Heart left ventricle (tissue), 16 donors: ENCODE measurements around the gene ELOVL2. TPM values are rescaled to one million over a fixed set of nuclear protein-coding genes. Genes with fewer than 3 reads are reported as not detected.

Experiments used
- ATAC-seq, 4 donors: fragments of 200-7000 bp; cut with Tn5 transposase; one replicate each; pipeline ENCODE4 v1.9.1; 2020 to 2022; ENCODE audit warnings: moderate library complexity in 4 of 4, mild to moderate bottlenecking in 3 of 4, moderate number of reproducible peaks in 1 of 4
- DNase-seq, 5 donors: peaks; one replicate each; pipeline ENCODE4 v3.0.0-alpha.2; 2020
- H3K27ac ChIP-seq, 12 donors: fragments of 200-600 bp; sonication (generic) in 4 of 12; one replicate each; pipeline versions ENCODE4 v1.5.0 to v1.8.0; 2016 to 2022; ENCODE audit warnings: mild to moderate bottlenecking in 2 of 12
- H3K27me3 ChIP-seq, 9 donors: fragments of 200-600 bp; sonication (generic) in 2 of 9; one replicate each; pipeline versions ENCODE4 v1.5.1 to v1.8.0; 2016 to 2022; ENCODE audit warnings: mild to moderate bottlenecking in 3 of 9
- H3K36me3 ChIP-seq, 9 donors: fragments of 200-600 bp; sonication (generic) in 2 of 9; one replicate each; pipeline versions ENCODE4 v1.5.0 to v1.8.0; 2018 to 2022; ENCODE audit warnings: mild to moderate bottlenecking in 2 of 9
- H3K4me1 ChIP-seq, 12 donors: fragments of 200-600 bp; sonication (generic) in 4 of 12; one replicate each; pipeline versions ENCODE4 v1.5.0 to v1.8.0; 2016 to 2022; ENCODE audit warnings: mild to moderate bottlenecking in 3 of 12
- H3K4me3 ChIP-seq, 12 donors: fragments of 200-600 bp; sonication (generic) in 4 of 12; one replicate each; pipeline versions ENCODE4 v1.5.0 to v1.8.0; 2017 to 2022; ENCODE audit warnings: mild to moderate bottlenecking in 9 of 12, moderate library complexity in 4 of 12
- H3K9me3 ChIP-seq, 12 donors: fragments of 200-600 bp; sonication (generic) in 4 of 12; one replicate each; pipeline versions ENCODE4 v1.5.0 to v1.8.0; 2016 to 2022; ENCODE audit warnings: mild to moderate bottlenecking in 1 of 12
- CTCF ChIP-seq, 12 donors: fragments of 200-600 bp; sonication (generic) in 4 of 12; IDR thresholded peaks; one replicate each; pipeline versions ENCODE4 v1.5.0 to v1.8.0; 2018 to 2022; ENCODE audit warnings: antibody characterized with exemption in 12 of 12, mild to moderate bottlenecking in 5 of 12
- POLR2A ChIP-seq, 2 donors: fragments of 450-650 bp; IDR thresholded peaks; one replicate each; pipeline ENCODE4 v1.6.1; 2017; ENCODE audit warnings: antibody characterized with exemption in 2 of 2, mild to moderate bottlenecking in 2 of 2, moderate library complexity in 2 of 2
- WGBS, 4 donors: extraction: QIAGEN DNeasy Blood & Tissue Kit in 2 of 4; methylation state at CpG; one replicate each; pipeline versions ENCODE4 v1.1.5 to v1.1.7; 2013 to 2018; 5-methylcytosine and 5-hydroxymethylcytosine counted together
- intact Hi-C, 10 donors: fragments of 100-400 bp; cut with DNase I; formaldehyde crosslinking; loops; one replicate each; pipeline versions ENCODE4 v1.11.1 to v1.14.2; 2022
- polyA plus RNA-seq, 2 donors: library from polyadenylated mRNA; stranded (reverse); fragments of 200-250 nt; gene quantifications; one replicate each; pipeline ENCODE4 v1.2.3, GENCODE V29; 2013
- total RNA-seq, 9 donors: library from RNA; depleted of rRNA in 2 of 9; stranded (reverse); fragments of >200 nt in 2 of 9; fragmentation: NEBNext Ultra II Directional in 3 of 9; extraction: Animal tissue kit (Norgen Biotek cat#: 25700) in 3 of 9; gene quantifications; one replicate each; pipeline versions ENCODE4 v1.1.0 to v1.2.4, GENCODE V29; 2016 to 2023
- donor health status: ischemic (EF 13 %, LVEDD 7.1; RV severe dilation, severe dysfunction).
- donor health status: healthy with polysubstance abuse.
- donor health status: DM: no; HTN: yes; CAD: no.
- donor health status: DM: no; HTN: no; CAD: no.
- donor health status: ischemic (EF 25% LVEDD 6.9; RV normal size, moderate dysfunction).
- donor health status: ischemic (EF 25% LVEDD 5.7; RV mildly dilated, moderate dysfunction).
- donor health status: healthy.
- donor health status: DM: yes; HTN: yes; CAD: no.
- donor health status: ischemic (EF 35%, LVEDD 5.7; RV mildly dilated, moderate dysfunction).
- donor health status: nonischemic (EF 11% LVEDD 7.7; RV severe dilation, severe dysfunction).
- donor health status: DM: yes; HTN: yes; CAD: no.
- donor health status: PGD.
- donor health status: ischemic (EF 29% LVEDD 5.4; RV normal size, mild dysfunction).
- donor health status: nonischemic (EF 23%, LVEDD 6.1; RV moderate dilation, normal function).

Gene ELOVL2
- total and polyA plus RNA-seq, 11 donors: 1.1 to 6.1 (median 1.6) TPM

GRCh38 chr6:10961837-10962236 is 82.3 kb downstream of the ELOVL2 start:
- WGBS, 4 donors: 69 to 83% (median 79%) methylated on average over 3 of the region's 3 CpGs
- Histone ChIP-seq H3K4me1 (peaks cover 0 to 12% (median 0%) of the 10 kb centered on the region in 12 donors), H3K27me3 (no peaks in the 10 kb centered on the region), H3K4me3 (no peak overlapping the region), H3K27ac (no peak overlapping the region), H3K9me3 (peaks cover 0 to 16% (median 6%) of the 10 kb centered on the region in 12 donors), H3K36me3 (peaks cover 0 to 4% (median 0%) of the 10 kb centered on the region in 9 donors)
- TF ChIP-seq POLR2A (IDR thresholded peaks at IDR 0.05): no peak
- ATAC-seq: no peak
- intact Hi-C loops: loop anchor here in 1 of 10 donors (5.0 kb wide), 1 partner anchor 45 kb away; no protein-coding TSS in a partner anchor
- no peak for DNase-seq

GRCh38 chr6:10960171-10960570 is 83.9 kb downstream of the ELOVL2 start:
- Histone ChIP-seq H3K27me3 (no peaks in the 10 kb centered on the region), H3K4me1 (peaks cover 0 to 12% (median 0%) of the 10 kb centered on the region in 12 donors), H3K9me3 (no peaks in the 10 kb centered on the region), H3K27ac (no peak overlapping the region), H3K36me3 (no peaks in the 10 kb centered on the region), H3K4me3 (no peak overlapping the region)
- intact Hi-C loops: loop anchor here in 1 of 10 donors (5.0 kb wide), 1 partner anchor 47 kb away; no protein-coding TSS in a partner anchor
- 72 to 81% (median 78%) methylated on average over 2 of the region's 2 CpGs for WGBS, 4 donors
- TF ChIP-seq CTCF (IDR thresholded peaks at IDR 0.05) (no peak), POLR2A (IDR thresholded peaks at IDR 0.05) (no peak)
- DNase-seq: no peak
- ATAC-seq: no peak

DNA sequence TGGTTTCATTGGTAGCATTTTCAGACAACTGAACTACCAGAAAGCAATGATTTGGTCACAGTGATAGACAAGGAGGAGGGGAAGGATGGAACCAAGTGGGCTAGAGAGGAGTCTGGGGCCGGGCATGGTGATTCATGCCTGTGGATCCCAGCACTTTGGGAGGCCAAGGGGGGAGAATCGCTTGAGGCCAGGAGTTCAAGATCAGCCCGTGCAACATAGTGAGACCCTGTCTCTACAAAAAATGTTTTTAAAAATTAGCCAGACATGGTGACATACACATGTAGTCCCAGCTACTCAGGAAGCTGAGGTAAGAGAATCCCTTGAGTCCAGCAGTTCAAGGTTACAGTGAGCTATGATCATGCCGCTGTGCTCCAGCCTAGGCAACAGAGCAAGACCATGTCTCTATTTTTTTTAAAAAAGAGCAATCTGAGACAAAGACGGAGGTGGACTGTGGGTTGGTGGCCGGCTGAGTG is 86.7 kb downstream of the ELOVL2 start:
- H3K27me3 ChIP-seq: no peaks in the 10 kb centered on the region
- WGBS, 4 donors: 63 to 97% (median 90%) methylated on average over 6 of the region's 6 CpGs
- no peak overlapping the region for H3K27ac ChIP-seq
- no peaks in the 10 kb centered on the region for H3K9me3 ChIP-seq
- H3K4me1 ChIP-seq: peaks cover 0 to 5% (median 0%) of the 10 kb centered on the region in 12 donors
- ATAC-seq (no peak), DNase-seq (no peak)
- TF ChIP-seq POLR2A (IDR thresholded peaks at IDR 0.05): no peak
- no peak for TF ChIP-seq CTCF (IDR thresholded peaks at IDR 0.05)
- no peak overlapping the region for H3K4me3 ChIP-seq
- H3K36me3 ChIP-seq: no peaks in the 10 kb centered on the region
- intact Hi-C loops: loop anchor here in 8 of 10 donors (10.0 kb wide), 2 partner anchors 537 to 617 kb away; no protein-coding TSS in a partner anchor

GRCh38 chr6:10956776-10957175 is 87.3 kb downstream of the ELOVL2 start:
- intact Hi-C loops: loop anchor here in 8 of 10 donors (10.0 kb wide), 2 partner anchors 538 to 618 kb away; no protein-coding TSS in a partner anchor
- H3K4me1 ChIP-seq: peaks cover 0 to under 1% (median 0%) of the 10 kb centered on the region in 12 donors
- H3K4me3 ChIP-seq: no peak overlapping the region
- H3K27me3 ChIP-seq: no peaks in the 10 kb centered on the region
- no peaks in the 10 kb centered on the region for H3K36me3 ChIP-seq
- ATAC-seq: no peak
- H3K27ac ChIP-seq: no peak overlapping the region
- no peaks in the 10 kb centered on the region for H3K9me3 ChIP-seq
- no peak for DNase-seq
- TF ChIP-seq CTCF (IDR thresholded peaks at IDR 0.05): no peak
- no peak for TF ChIP-seq POLR2A (IDR thresholded peaks at IDR 0.05)
